GM18517 (cell line): ENCODE results near the gene PRAMEF8.
"Not testable (repeated sequence)": the region's sequence is repeated elsewhere in the genome, so short reads cannot be mapped to it uniquely, and the experiment has no call there.

Experiments used
- ATAC-seq: cut with Tn5 transposase; IDR thresholded peaks from one replicate; pipeline ENCODE4 v1.9.1; 2021; ENCODE audit warnings: mild to moderate bottlenecking, moderate library complexity; ENCODE audit not compliant: unreplicated experiment

PRAMEF8 gene

GRCh38 chr1:13285037-13285436 lies at the start of gene PRAMEF8:
Gene PRAMEF8 (minus strand): TSS chr1:13285137. CDS start chr1:13284091, 1,046 bp downstream.
- not testable (repeated sequence) for ATAC-seq

GRCh38 chr1:13315281-13315680 lies 30.3 kb upstream of the PRAMEF8 start, which contains the start of gene PRAMEF15:
Gene PRAMEF15 (plus strand): TSS chr1:13315581. CDS start chr1:13318408, 2,827 bp downstream.
- ATAC-seq: not testable (repeated sequence)

GRCh38 chr1:13303239-13303638 lies 18.3 kb upstream of the PRAMEF8 start, which contains the start of gene PRAMEF33:
Gene PRAMEF33 (plus strand): TSS chr1:13303539. CDS start chr1:13305955, 2,416 bp downstream.
- not testable (repeated sequence) for ATAC-seq

- not testable (repeated sequence) for ATAC-seq
Observed at GRCh38 chr1:13302197-13302596, 17.3 kb upstream of the PRAMEF8 start.

- not testable (repeated sequence) for ATAC-seq
Observed at GRCh38 chr1:13298699-13299098, 13.8 kb upstream of the PRAMEF8 start.

GRCh38 chr1:13297216-13297931 lies 12.4 kb upstream of the PRAMEF8 start:
- ATAC-seq: not testable (repeated sequence)

GRCh38 chr1:13289030-13289429 lies 4.1 kb upstream of the PRAMEF8 start:
- ATAC-seq: not testable (repeated sequence)

- ATAC-seq: not testable (repeated sequence)
Observed at GRCh38 chr1:13279617-13280016, 5.3 kb downstream of the PRAMEF8 start.

- ATAC-seq: not testable (repeated sequence)
Observed at GRCh38 chr1:13277016-13277415, 7.9 kb downstream of the PRAMEF8 start.

GRCh38 chr1:13265124-13265523 lies 19.8 kb downstream of the PRAMEF8 start:
- not testable (repeated sequence) for ATAC-seq

GRCh38 chr1:13253898-13254297 lies 31.0 kb downstream of the PRAMEF8 start, which contains the start of gene PRAMEF5:
Gene PRAMEF5 (plus strand): TSS chr1:13254198. CDS start chr1:13259269, 5,071 bp downstream.
- ATAC-seq: not testable (repeated sequence)

- ATAC-seq: not testable (repeated sequence)
Observed at GRCh38 chr1:13247122-13247521, 37.8 kb downstream of the PRAMEF8 start.

- not testable (repeated sequence) for ATAC-seq
Observed at GRCh38 chr1:13246554-13246871, 38.4 kb downstream of the PRAMEF8 start.

- not testable (repeated sequence) for ATAC-seq
Observed at GRCh38 chr1:13245841-13246553, 38.9 kb downstream of the PRAMEF8 start.

GRCh38 chr1:13243536-13244263 lies 41.2 kb downstream of the PRAMEF8 start:
- not testable (repeated sequence) for ATAC-seq

- not testable (repeated sequence) for ATAC-seq
Observed at GRCh38 chr1:13239633-13240032, 45.3 kb downstream of the PRAMEF8 start.

GRCh38 chr1:13237572-13237971 lies 47.4 kb downstream of the PRAMEF8 start:
- not testable (repeated sequence) for ATAC-seq

GRCh38 chr1:13234057-13234456 lies 50.9 kb downstream of the PRAMEF8 start:
- not testable (repeated sequence) for ATAC-seq

- ATAC-seq: not testable (repeated sequence)
Observed at GRCh38 chr1:13232056-13232455, 52.9 kb downstream of the PRAMEF8 start.
